Stimulated activated CD8-positive, alpha-beta memory T cell treated with anti-CD3 and anti-CD28 coated beads, Interleukin-4, amount 100 ng/mL, for 1 hour (primary cell): ENCODE measurements around the gene ITIH3.

Source experiments
- DNase-seq, 2 donors: peaks; one replicate each; pipeline ENCODE4 v3.0.0-alpha.2; 2020; ENCODE audit warnings: low read depth in 2 of 2, low spot score in 1 of 2

ITIH3 gene

DNA sequence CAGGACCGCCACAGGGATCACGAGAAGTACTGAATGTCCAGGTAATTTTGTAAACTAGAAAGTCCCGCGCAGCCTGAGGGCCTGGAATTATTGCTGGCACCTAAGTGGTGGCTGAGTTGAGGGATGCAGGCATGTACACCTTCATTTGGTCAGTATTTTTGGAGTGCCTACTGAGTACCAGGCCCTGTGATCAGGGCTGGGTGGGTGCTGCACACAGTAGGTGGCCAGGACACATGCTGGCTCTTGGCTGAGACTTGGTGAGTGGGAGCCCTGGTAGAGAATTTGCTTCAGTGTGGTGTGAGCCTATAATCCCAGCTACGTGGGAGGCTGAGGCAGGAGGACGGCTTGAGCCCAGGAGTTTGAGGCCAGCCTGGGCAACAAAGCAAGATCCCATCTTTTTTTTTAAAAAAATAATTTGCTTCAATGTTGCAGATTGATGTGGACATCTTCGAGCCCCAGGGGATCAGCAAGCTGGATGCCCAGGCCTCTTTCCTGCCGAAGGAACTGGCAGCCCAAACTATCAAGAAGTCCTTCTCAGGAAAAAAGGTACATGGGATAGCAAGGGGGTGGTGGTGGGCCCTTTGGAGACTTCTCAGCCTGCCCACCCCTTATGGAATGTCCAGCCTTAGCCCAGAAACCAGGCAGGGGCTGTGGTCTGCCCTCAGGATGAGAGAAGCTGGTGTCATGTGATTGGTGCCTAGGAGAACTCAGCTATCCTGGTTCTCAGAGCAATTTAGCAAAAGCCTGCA is 14.6 kb upstream of the ITIH3 start:
- DNase-seq: no peak

DNA sequence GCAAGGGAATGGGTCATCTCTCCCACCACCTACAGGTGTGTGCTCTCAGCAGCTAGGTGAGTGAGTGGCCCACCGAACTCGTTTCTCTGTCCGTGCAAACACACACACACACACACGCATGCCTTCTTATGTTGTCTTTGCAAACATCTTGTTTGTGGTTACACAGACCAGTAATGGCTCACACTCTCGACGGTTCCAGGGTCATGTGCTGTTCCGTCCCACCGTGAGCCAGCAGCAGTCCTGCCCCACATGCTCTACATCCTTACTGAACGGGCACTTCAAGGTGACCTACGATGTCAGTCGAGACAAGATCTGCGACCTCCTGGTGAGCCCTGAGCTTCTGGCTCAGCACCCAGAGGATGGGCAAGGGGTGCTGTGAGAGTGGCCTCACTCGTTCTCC is 12.9 kb upstream of the ITIH3 start:
- no peak for DNase-seq

DNA sequence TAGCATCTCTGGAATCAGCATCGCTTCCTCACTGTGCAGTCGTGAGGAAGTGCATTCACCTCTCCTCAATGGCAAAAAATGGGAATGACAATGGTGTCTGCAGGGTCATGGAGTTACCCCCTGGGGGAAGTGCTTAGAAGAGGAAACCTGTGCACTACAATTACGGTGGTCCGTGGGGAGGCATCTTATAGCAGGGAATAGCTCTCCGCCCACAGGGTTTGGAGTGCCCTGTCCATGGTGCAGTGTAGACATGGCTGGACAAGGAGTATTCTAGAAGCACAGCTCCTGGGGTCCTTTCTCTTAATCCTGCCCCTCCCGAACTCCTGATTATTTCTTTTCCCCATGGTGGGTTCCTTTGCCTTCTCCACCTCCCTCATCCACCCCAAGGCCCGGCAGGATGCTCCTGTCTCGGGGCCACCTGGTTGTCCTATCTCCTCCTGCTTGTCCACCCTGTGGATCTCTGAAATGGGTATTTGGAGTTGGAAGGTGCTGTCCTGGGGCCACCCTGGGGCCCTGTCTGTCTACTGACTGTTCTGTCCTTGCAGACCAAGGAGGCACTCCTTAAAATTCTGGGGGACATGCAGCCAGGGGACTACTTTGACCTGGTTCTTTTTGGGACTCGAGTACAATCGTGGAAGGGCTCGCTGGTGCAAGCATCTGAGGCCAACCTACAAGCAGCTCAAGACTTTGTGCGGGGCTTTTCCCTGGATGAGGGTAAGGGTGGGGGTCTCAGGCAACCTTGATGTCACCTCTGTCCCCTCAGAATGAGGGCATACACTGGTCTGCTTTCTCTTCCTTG is 12.0 kb upstream of the ITIH3 start:
- no peak for DNase-seq

DNA sequence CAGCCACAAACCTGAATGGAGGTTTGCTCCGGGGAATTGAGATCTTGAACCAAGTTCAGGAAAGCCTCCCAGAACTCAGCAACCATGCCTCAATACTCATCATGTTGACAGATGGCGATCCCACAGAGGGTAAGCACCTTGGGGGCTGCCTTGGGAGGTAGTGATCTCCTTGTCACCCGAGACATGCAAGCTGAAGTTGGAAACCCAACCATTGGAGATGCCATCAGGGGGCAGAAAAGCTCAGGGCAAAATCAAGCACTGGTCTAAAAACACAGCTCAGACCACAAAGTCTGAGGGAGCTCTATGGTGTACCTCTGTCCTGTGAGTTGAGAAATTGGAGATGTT is 11.4 kb upstream of the ITIH3 start:
- no peak for DNase-seq

- DNase-seq: no peak
Measured at GRCh38 chr3:52784021-52784621, 10.5 kb upstream of the ITIH3 start.

DNA sequence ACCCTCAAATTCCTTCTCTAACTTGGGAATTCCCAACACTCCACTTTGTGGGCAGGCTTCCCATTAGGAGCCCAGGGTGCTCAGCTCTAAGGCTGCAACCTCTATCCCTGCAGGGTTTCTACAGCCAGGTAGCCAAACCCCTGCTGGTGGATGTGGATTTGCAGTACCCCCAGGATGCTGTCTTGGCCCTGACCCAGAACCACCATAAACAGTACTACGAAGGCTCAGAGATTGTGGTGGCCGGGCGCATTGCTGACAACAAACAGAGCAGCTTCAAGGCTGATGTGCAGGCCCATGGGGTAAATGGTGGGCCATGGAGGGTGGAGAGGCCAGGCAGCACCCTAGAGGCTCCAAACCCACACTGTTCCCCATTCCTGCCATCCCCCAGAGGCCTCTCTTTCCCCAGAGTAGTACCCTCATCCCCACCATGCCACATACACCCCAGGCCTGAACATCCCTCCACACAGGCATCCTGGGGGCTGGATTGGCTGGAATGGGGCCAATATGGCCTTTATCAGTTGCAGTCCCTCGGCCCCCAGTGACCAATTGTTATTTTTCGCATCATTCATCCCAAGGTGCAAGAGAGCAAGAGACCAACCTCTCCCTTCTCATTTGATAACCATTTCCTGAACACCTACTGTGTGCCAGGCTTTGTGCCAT is 9.5 kb upstream of the ITIH3 start:
- DNase-seq: no peak

- no peak for DNase-seq
Measured at GRCh38 chr3:52786330-52787215, 8.0 kb upstream of the ITIH3 start.

- no peak for DNase-seq
Measured at GRCh38 chr3:52787246-52787645, 7.3 kb upstream of the ITIH3 start.

DNA sequence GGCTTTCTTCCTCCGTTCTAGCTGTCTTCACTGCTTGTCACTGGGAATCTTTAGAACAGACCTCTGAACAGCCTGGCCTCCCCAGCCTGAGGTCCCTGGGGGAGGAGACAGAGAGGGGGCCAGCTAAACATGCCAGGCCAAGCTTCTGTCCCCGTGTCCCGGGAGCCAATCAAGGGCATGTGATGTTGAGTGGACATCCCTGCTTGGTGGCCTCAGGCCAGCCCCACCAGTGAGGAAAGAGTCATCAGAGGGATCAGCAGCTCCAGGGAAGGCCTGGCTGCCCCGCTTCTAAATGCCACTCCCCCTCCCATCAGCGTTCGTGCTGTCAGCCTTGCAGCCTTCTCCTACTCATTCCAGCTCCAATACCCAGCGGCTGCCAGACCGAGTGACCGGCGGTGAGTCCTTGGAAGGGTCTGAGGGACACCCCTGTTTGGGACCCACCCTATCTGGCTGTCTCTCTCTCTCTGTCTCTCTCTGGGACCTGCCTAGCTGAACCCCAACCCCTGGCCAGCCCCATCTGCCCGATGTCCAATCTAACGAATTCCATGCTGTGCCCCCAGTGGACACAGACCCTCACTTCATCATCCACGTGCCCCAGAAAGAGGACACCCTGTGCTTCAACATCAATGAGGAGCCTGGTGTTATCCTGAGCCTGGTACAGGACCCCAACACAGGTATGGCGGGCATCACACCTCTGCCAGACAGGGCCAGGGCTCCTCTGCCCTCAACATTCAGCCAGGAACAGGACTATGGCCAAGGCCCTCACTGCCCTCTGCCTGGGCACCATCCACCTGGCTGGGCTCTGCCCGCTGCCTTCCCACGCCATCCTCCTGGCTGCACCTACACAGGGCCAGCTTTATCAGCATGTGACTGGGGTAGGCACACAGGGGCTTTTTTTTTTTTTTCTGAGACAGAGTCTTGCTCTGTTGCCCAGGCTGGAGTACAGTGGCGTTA is 6.6 kb upstream of the ITIH3 start:
- DNase-seq: no peak

DNA sequence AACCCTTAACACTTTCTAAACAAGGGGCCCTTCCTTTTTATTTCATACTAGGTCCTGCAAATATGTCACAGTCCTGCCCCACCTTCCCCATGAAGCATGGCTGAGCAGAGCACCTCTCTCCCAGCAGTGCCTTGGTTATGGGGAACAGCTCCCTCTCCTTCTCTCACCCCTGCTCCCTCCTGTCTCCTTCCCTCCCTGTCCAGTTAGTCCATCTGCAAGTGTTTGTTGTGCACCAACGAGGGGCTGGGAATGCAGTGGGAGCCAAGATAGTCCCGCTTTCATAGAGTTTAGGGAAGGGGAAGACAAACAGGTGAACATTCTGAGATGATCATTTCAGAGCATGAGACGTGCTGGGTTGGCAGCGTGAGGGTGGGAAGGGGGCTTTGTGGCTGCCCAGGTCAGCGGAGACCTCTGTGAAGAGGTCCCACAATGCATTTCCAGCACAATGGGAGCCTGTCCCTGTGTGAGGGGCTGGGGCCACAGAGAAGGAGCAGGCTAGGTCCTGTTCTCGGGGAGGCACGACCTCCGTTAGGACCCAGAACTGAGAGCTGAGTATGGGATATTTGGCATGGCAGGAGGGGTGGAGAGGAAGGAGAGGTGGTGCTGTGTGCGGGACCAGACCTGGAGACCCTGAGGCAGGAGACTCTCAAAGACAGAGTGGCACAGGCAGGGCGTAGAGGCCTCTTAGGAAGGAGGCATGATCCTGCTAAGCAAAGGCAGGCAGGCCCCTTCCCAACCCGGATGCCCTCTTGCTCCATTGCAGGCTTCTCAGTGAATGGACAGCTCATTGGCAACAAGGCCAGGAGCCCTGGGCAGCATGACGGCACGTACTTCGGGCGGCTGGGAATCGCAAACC is 5.5 kb upstream of the ITIH3 start:
- no peak for DNase-seq

DNA sequence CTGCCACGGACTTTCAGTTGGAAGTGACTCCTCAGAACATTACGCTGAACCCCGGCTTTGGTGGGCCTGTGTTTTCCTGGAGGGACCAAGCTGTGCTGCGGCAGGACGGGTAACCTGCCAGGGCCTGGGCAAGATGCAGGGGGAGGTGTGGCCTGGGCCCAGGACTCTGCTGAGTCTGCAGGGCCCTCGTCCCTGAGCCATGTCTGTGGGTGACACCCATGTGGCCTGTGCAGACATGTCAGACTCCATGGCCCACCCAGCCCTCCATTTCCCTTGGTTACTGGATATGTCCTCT is 4.9 kb upstream of the ITIH3 start:
- no peak for DNase-seq

DNA sequence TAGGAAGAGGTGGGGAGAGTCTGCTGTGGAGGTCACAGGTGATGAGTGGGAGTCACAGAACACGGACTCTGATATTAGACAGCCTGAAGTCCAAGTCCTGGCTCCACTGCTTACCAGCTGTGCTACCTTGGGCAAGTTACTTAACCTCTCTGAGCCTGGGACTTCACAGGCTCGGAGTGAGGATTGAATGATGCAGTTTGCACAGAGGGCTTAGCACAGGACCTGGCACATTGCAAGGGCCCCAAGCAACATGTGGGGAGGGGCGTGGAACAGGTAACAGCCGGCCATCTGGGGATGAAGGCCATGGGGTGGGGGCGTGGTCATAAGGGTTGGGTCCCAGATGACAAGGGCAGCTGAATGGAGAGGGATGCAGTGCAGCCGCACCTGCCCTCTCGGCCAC is 4.3 kb upstream of the ITIH3 start:
- no peak for DNase-seq

DNA sequence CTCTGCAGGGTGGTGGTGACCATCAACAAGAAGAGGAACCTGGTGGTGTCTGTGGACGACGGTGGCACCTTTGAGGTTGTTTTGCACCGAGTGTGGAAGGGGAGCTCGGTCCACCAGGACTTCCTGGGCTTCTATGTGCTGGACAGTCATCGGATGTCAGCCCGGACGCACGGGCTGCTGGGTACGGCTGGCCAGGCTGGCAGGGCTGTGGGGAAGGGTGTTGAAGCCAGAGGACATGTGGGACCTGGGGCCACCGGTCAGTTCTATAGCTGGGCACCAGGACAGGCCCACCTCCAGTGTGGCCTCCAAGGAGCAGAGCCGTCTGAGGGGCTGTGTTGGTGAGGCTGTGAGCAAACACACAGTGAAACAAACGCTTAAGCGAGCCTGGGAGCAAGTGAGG is 3.9 kb upstream of the ITIH3 start:
- no peak for DNase-seq

- no peak for DNase-seq
Measured at GRCh38 chr3:52791366-52791765, 3.2 kb upstream of the ITIH3 start.

GRCh38 chr3:52791928-52792327 is 2.7 kb upstream of the ITIH3 start:
- DNase-seq: no peak

DNA sequence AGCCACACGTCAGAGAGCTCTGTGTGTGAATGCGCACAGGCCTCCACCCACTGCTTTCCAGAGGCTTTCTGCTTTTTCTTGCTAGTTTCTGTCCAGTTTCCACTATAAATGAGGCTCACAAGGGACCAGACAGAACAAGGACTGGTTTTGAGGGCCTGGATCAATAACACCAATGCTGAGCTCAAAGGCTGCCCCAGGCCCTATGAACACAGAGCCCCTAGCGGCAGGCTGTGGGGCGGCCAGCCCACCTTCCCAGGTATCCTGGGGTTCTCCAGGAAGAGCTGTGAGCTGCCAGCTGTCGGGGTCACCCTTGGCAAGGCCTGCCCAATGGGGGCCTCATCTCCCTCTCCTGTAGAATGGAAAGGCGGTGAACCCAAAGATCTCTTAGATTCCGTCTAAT is 2.2 kb upstream of the ITIH3 start:
- DNase-seq: no peak

DNA sequence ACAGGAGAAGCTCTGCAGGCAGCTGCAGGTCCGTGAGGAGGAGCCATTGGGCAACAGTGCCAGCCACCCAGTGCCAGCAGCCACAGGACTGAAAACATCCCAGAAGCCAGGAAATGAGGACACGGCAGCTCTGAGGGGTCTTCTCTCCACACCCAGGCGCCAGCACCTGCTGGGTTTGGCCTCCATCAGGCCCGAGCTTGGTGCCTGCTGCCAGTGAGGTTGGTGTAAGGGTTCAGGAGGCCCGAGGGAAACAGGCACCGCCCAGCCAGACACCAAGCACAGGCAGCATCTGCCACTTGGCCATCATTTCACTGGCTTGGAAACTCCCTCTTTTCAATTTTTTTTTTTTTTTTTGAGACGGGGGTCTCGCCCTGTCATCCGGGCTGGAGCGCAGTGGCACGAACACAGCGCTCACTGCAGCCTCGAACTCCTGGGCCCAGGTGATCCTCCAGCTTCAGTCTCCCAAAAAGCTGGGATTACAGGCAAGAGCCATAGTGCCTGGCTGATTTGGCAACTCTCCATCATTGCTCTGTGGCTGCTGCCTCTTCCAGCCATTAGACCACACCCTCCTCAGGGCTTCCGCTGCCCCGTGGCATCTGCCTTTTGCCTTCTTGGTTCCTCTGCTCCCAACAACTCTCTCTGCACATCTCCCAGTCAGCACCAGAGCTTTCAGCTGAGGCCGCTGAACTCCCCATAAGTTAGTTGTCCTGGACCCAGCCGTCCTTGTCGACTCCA is 1.5 kb upstream of the ITIH3 start:
- DNase-seq: no peak
